NCI-H345 (cell line): Measurements from ENCODE around the gene SLC7A1.
A peak's percentile ranks its signal among the peaks of the same experiment; 100 is the strongest.

ENCODE experiments used
- DNase-seq: peaks from one replicate; lab custom pipeline; 2025; lab: John Stamatoyannopoulos, UW

Gene SLC7A1

DNA sequence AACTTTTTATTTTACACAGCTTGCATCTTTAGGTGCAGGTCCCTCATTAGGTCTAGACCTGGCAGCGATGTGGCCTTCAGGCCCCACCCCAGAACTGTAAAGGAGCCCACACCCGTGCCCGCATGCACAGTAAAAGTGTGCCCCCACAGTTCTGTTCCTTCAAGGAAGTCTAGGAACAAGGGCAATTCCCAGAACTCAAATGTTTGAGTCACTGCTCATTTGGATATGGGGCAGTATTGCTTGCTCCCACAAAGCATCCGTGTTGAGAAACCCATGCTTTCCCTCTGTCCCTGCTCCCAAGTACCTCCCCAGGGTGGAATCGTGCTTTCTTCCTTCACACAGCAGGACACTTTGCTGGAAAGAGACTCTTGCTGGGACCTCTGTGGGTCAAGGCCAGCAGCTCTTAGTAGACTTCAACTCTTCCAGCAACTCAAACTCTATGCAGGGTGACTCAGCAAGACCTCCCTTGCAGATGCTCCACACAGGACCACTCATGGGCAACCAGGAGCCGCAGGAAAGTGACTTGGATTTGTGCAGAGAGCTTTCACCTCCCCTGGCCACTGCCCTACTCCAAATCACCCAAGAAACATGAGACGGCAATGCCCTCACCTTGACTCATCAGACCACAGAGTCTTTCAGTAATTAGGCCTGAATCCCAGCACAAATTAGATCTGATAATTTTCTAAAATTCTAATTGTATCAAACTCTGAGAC, 12.3 kb downstream of the SLC7A1 start:
- no peak for DNase-seq

GRCh38 chr13:29582171-29582570, 13.3 kb downstream of the SLC7A1 start:
- DNase-seq: no peak

DNA sequence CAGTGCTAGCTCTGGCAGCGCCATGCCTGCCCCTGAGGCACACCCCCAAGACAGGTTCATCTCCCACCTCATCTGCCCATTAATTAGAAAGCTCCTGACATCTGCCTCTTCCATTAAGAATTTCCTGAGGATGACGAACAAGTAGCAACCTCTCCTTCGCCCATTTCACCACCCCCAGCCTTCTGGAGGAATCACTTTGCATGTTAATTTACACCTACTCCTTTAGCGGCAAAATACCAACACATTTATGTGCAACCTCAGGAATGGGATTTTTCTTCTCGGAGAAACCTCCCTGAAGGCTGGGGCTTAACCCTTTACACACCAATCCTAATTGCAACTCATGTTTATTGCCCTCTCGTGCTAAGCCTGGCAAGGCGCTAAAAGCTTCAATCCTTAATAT, 13.8 kb downstream of the SLC7A1 start:
- no peak for DNase-seq

- DNase-seq: no peak
Measured at GRCh38 chr13:29579094-29579493, 16.4 kb downstream of the SLC7A1 start.

DNA sequence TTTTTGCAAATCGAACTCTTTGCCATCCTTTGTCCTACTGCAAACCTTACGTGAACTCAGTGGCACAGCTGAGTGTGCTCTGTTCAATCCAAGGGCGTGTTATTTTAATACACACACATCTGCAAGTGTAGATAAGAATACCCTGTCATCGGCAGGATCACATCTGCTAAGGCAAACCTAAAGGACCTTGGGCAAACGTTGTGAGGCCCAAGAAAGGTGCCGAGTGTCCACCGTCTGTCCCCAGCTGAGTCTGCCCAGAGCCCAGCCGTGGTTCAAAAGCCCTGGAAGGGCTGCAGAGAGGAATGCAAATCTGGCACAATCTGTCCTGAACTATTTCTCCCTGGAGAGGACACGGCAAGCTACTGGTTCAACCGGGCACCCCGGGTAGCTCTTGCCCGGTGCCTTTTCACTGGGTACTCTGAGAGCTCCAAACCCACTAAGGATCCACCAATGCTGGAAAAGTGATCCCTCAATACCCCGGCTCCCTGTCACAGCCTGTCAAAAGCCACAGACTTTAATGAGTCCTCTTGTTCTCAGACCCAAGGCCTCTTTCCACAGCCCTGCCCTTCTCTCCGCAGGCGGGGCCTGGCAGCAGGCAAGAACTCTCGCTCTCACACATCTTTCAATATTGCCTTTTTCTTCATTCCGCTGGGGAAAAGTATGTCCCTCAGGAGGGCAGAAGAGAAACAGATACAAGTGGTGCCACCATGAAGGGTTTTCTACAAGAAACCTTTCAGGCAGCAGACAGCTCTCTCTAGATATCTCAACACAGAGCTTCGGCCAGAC, 17.0 kb downstream of the SLC7A1 start:
- no peak for DNase-seq

DNA sequence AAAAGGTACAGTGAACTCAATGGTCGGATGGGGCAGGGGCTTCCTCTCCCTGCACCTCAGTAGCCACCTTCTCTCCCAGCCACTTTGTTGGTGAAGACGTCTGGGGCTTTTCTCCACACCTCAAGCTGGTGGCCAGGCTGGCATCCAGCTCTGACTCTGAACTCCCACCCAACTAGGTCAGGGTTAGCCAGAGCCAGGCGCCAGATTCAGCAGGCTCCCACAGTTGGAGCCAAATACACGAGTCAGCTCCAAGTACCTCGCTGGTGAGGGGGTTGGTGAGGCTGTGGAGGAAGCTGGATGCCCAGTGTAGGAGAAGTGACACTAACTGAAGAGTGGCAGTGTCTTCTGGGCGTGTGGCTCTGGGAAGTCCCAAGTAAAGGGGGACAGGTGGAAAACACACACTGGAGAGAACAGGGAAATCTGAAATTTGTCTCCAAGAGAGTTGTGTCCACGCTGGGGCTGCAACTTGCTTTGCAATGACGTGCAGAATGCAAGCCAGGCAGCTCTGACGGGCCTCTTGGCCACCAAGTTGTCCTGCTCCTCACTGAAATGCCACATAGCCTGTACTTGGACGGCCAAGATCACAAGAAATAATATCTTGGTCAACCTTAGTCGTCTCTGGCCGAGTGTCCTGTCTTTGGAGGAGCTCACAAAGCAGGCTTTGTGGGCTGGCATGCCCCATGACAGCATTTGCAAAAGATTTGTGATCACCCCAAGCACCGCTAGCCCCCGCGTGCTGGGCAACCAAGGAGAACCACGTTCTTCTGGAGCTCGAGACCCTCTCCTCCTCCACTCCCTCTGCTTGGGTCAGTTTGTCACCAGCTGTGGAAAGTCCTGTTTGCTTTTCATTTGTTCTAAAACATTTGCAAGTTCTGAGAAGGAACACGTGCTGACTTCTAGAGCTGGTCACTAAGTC, 18.1 kb downstream of the SLC7A1 start:
- no peak for DNase-seq

DNA sequence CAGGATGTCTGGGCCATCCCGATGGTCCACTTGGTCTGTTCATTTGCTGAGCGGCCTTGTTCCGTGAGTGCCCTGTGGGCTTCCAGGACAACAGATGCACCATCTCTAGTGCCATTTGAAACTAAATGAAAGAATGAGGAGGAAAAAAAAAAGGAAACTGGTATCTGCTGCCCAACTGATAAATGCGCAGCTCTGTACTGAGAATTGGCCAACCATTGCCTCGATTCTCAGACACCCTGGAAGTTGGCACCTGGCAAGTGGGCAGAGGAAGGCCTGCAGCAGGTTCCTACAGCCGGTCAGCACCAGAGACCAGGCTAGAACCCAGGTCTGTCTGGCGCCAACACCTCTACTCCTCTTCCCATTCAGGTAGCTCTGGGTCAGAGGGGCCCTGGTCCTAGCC, 18.9 kb downstream of the SLC7A1 start:
- DNase-seq: no peak

DNA sequence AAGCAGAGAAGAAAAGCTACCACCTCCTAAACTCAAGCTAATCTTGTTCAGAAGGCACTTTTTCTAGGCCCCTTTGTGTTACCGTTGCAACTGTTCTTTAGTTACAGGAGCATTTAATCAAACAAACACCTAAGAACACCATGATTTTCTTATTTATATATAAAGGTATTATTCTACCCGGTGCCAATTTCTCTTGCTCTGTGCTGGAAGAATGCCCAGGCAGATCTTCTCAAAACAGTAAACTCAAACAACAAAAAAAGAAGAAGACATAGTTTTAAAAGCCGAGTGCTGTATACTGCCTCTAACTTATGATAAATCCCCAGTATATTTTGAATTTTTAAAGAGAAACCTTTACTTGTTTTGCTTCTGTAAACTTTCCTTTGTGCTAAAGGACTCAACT, 20.4 kb downstream of the SLC7A1 start:
- no peak for DNase-seq

- no peak for DNase-seq
Measured at GRCh38 chr13:29573190-29573589, 22.3 kb downstream of the SLC7A1 start.

GRCh38 chr13:29572575-29572974, 22.9 kb downstream of the SLC7A1 start:
- DNase-seq: no peak

- DNase-seq: no peak
Measured at GRCh38 chr13:29571876-29572570, 23.5 kb downstream of the SLC7A1 start.

DNA sequence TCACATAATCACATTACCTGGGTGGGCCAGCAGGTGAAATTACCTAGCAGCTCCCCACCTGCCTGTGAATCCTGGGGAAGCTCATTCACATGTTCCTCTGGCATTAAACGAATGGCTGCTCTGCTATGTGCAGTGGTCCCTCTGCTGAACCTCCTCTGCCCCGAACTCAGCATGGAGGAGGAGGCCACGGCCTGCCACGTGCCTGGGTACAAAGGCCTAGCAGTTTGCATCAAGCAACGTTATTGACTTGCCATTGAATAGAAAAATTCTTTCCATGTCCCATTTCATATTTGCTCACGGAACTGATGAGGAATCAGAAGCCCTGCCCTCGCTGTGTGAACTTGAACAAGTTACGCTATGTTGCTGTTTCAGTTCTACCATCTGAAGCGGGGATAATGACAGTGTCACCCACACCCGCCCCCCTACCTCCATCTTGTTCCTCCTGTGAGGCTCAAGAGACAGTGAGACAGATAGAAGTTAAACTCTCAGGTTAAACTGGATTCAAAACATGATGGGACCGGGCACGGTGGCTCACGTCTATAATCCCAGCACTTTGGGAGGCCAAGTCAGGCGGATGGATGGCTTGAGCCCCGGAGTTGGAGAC, 25.3 kb downstream of the SLC7A1 start:
- DNase-seq: no peak

DNA sequence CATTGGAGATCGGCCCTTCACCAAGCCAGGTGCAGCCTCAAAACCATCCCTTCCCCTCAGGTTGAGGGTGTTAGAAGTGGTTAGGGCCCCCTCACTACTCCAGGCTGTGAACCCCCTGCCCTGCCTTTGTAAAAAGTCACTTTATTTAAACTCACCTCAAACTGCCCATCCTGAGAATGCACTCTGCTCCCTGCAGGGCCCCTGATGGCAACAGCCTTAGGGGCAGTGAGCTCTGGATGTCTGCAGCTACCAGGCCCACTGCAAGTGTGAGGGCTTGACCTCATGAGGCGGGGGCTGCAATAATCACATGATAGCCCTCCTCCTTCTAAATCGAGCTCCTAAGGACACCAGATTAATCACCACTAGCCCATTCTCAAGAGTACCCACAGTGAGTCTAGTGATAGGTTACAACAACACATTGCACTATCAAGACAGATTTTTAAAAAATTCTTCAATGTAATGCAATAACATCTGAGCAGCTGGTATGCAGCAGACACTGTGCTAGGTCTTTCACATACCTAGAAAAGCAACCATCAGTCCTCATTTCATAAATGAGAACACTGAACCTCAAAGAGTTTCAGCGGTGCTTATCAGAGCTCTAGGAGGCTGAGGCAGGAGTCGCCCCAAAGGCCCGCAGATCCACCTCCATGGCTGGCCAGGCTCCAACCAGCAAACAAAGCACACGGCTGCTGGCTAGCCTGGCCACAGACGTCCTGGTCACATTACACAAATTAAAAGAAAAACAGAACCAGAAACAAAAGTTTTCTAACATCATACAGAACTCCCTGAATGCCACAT, 26.0 kb downstream of the SLC7A1 start:
- DNase-seq: peak; percentile 6

- no peak for DNase-seq
Measured at GRCh38 chr13:29568731-29569130, 26.8 kb downstream of the SLC7A1 start.

- no peak for DNase-seq
Measured at GRCh38 chr13:29567411-29567810, 28.1 kb downstream of the SLC7A1 start.

DNA sequence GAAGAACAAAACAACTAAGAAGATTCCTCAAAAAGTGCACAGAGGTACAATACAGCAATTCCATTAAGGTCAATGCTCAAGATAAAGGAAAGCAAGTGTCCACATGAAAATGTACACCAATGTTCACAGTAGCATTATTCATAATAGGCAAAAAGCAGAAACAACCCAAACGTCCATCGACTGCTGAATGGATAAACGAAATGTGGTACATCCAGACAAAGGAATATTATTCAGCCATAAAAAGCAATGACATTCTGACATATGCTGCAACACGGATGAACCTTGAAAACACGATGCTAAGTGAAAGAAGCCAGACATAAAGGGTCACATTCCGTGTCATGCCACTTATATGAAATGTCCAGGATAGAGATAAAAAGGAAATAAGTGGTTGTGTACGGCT, 29.3 kb downstream of the SLC7A1 start:
- no peak for DNase-seq

- DNase-seq: no peak
Measured at GRCh38 chr13:29564818-29565217, 30.7 kb downstream of the SLC7A1 start.

DNA sequence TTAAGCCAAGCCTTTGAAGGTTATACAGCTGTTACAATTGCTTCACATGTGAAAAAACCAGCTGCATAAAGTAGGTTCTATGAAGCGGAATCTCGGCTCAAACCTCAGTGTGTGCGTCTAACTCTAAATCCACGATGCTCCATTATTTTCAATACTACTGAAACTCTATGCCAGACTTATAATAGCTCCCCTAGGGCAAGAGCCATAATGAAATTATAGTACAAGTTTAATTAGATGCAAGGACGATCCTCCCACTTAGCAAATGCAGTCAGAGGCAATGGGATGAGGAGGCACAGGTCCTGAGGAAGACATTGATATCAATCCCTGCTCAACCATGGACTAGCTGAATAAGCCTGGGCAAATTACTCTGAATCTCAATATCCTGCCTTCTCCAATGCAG, 31.1 kb downstream of the SLC7A1 start:
- DNase-seq: no peak

GRCh38 chr13:29563941-29564340, 31.5 kb downstream of the SLC7A1 start:
- DNase-seq: no peak

GRCh38 chr13:29562786-29563438, 32.6 kb downstream of the SLC7A1 start:
- no peak for DNase-seq
